Prostate gland (tissue), 2 donors: Measurements from ENCODE around the gene LIPE.

Experiments
- POLR2A ChIP-seq: fragments of 450-650 bp; IDR thresholded peaks from one replicate; pipeline ENCODE4 v1.6.1; 2016; ENCODE audit warnings: antibody characterized with exemption, mild to moderate bottlenecking
- TF ChIP-seq, protein P1 (sequence below), 4 experiments: fragments of 200-600 bp in 2 of 4; fragments of 450-650 bp in 2 of 4; sonication (generic) in 2 of 4; IDR thresholded peaks; 1 replicate in 3 of 4; 2 replicates in 1 of 4; pipeline ENCODE4 v1.5.1; 2016 to 2019; ENCODE audit warnings: antibody characterized with exemption in 4 of 4, mild to moderate bottlenecking in 2 of 4, moderate library complexity in 2 of 4

DNA sequence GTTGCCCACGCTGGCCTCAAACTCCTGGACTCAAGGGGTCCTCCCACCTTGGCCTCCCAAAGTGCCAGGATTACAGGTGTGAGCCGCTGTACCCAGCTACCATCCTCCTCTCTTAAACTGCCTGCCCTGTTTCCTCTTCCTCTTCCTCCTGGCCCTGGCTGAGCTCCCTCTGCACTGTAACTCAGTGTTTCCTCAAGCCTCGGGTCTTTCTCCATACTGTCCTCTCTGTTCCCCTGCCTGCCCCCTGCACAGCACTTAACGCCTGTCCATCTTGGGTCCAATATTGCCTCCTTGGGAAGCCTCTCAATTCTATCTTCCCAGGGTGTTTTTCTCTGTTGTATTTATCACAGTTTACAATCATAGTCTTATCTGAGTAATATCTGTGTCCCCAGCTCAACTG, 6.1 kb downstream of the LIPE start:
- TF ChIP-seq, protein P1, sequence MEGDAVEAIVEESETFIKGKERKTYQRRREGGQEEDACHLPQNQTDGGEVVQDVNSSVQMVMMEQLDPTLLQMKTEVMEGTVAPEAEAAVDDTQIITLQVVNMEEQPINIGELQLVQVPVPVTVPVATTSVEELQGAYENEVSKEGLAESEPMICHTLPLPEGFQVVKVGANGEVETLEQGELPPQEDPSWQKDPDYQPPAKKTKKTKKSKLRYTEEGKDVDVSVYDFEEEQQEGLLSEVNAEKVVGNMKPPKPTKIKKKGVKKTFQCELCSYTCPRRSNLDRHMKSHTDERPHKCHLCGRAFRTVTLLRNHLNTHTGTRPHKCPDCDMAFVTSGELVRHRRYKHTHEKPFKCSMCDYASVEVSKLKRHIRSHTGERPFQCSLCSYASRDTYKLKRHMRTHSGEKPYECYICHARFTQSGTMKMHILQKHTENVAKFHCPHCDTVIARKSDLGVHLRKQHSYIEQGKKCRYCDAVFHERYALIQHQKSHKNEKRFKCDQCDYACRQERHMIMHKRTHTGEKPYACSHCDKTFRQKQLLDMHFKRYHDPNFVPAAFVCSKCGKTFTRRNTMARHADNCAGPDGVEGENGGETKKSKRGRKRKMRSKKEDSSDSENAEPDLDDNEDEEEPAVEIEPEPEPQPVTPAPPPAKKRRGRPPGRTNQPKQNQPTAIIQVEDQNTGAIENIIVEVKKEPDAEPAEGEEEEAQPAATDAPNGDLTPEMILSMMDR (IDR thresholded peaks at IDR 0.05) = no peak
- no peak for TF ChIP-seq POLR2A
